Measurements from ENCODE around the gene ARHGAP15.

DNA sequence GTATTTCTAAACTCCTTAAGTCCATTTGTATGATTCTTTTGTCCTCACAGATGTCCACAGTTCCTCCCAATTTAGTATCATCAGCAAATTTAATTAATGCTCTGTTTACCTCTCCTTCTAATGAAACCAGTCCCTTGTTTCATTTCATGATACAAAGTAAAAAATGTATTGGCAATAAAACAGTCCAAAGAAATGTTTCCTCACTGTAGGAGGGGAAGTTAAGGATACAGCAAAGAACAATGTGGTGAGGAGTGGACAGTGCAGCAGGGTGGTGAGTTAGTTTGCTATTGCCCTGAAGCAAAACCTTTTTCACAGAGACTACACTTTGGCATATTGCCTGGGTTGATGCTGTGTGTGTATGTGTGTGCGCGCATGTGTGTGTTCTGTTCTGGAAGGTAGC lies 401.5 kb downstream of the ARHGAP15 start:
- TF ChIP-seq, protein P1, sequence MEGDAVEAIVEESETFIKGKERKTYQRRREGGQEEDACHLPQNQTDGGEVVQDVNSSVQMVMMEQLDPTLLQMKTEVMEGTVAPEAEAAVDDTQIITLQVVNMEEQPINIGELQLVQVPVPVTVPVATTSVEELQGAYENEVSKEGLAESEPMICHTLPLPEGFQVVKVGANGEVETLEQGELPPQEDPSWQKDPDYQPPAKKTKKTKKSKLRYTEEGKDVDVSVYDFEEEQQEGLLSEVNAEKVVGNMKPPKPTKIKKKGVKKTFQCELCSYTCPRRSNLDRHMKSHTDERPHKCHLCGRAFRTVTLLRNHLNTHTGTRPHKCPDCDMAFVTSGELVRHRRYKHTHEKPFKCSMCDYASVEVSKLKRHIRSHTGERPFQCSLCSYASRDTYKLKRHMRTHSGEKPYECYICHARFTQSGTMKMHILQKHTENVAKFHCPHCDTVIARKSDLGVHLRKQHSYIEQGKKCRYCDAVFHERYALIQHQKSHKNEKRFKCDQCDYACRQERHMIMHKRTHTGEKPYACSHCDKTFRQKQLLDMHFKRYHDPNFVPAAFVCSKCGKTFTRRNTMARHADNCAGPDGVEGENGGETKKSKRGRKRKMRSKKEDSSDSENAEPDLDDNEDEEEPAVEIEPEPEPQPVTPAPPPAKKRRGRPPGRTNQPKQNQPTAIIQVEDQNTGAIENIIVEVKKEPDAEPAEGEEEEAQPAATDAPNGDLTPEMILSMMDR (IDR thresholded peaks at IDR 0.05): no peak
- TF ChIP-seq POLR2A (IDR thresholded peaks at IDR 0.05): no peak

All from esophagus squamous epithelium (tissue), 4 donors.